SK-N-SH (cell line): ENCODE results near the gene LMO4. TPM values are rescaled to one million over a fixed set of nuclear protein-coding genes. Genes with fewer than 3 reads are reported as not detected.
A peak's percentile ranks its signal among the peaks of the same experiment; 100 is the strongest.

Experiments used
- CTCF ChIA-PET: fragments of 300-600, 350-600 bp; formaldehyde crosslinking; extraction: SDS; loops from one replicate; lab custom pipeline; 2021; lab: Yijun Ruan, JAX
- POLR2A ChIA-PET: fragments of 350-600 bp; sonication (Branson Sonifier 250); formaldehyde crosslinking; extraction: SDS; loops from one replicate; lab custom pipeline; 2020; ENCODE audit warnings: antibody characterized with exemption, inconsistent platforms; lab: Yijun Ruan, JAX
- DNase-seq: peaks from one replicate; pipeline ENCODE4 v3.0.0; 2012
- H2AFZ ChIP-seq: fragments of 200-600 bp; sonication (generic); 2 replicates; pipeline ENCODE4 v1.8.1; 2016; ENCODE audit warnings: antibody characterized with exemption, mild to moderate bottlenecking, low read depth
- H3F3A ChIP-seq: fragments of 200-600 bp; sonication (generic); replicated peaks from 2 replicates; pipeline ENCODE3; 2016; ENCODE audit warnings: antibody characterized with exemption, mild to moderate bottlenecking; ENCODE audit not compliant: insufficient read depth
- H3K27ac ChIP-seq, 2 experiments: fragments of 200-500 bp in 1 of 2; fragments of 200-600 bp in 1 of 2; sonication (Bioruptor generic) in 1 of 2; sonication (generic), shearing (Covaris generic) in 1 of 2; 2 replicates each; pipeline versions ENCODE4 v1.5.1 to v1.6.1; 2014 to 2016; ENCODE audit warnings: low read depth in 2 of 2, inconsistent platforms in 1 of 2, low read length in 1 of 2, mild to moderate bottlenecking in 1 of 2, mixed read lengths in 1 of 2
- H3K27me3 ChIP-seq: fragments of 200-600 bp; sonication (generic), shearing (Covaris generic); 2 replicates; pipeline ENCODE4 v1.6.1; 2016; ENCODE audit warnings: mixed run types; ENCODE audit not compliant: insufficient read depth
- H3K36me3 ChIP-seq, 2 experiments: fragments of 200-500 bp in 1 of 2; fragments of 200-600 bp in 1 of 2; sonication (Bioruptor generic) in 1 of 2; sonication (generic) in 1 of 2; replicated peaks in 1 of 2; 2 replicates each; pipeline versions ENCODE3 to v1.5.1; 2014 to 2016; ENCODE audit warnings: low read length in 1 of 2, mild to moderate bottlenecking in 1 of 2; ENCODE audit not compliant: insufficient read depth in 2 of 2, control insufficient read depth in 1 of 2
- H3K4me1 ChIP-seq, 2 experiments: fragments of 200-500 bp in 1 of 2; fragments of 200-600 bp in 1 of 2; sonication (Bioruptor generic) in 1 of 2; sonication (generic), shearing (Covaris generic) in 1 of 2; 2 replicates each; pipeline versions ENCODE4 v1.5.1 to v1.6.1; 2014 to 2016; ENCODE audit warnings: low read depth in 1 of 2, low read length in 1 of 2, mixed run types in 1 of 2; ENCODE audit not compliant: insufficient read depth in 2 of 2, control insufficient read depth in 1 of 2
- H3K4me2 ChIP-seq: fragments of 200-600 bp; sonication (generic), shearing (Covaris generic); 2 replicates; pipeline ENCODE4 v1.6.1; 2017; ENCODE audit warnings: mixed run types
- H3K4me3 ChIP-seq, 2 experiments: fragments of 200-500 bp in 1 of 2; fragments of 200-600 bp in 1 of 2; sonication (Bioruptor generic) in 1 of 2; sonication (generic), shearing (Covaris generic) in 1 of 2; 2 replicates each; pipeline versions ENCODE4 v1.5.1 to v1.8.1; 2014 to 2016; ENCODE audit warnings: low read depth in 2 of 2, inconsistent platforms in 1 of 2, low read length in 1 of 2, mild to moderate bottlenecking in 1 of 2, mixed read lengths in 1 of 2, moderate library complexity in 1 of 2
- H3K79me2 ChIP-seq: fragments of 200-600 bp; sonication (generic); 2 replicates; pipeline ENCODE4 v1.8.1; 2017; ENCODE audit warnings: mild to moderate bottlenecking; ENCODE audit not compliant: insufficient read depth
- H3K9ac ChIP-seq: fragments of 200-600 bp; sonication (generic); 2 replicates; pipeline ENCODE4 v1.6.1; 2017; ENCODE audit warnings: mixed run types
- H3K9me2 ChIP-seq: fragments of 200-600 bp; sonication (generic); 2 replicates; pipeline ENCODE4 v1.6.1; 2017; ENCODE audit warnings: mixed run types
- H3K9me3 ChIP-seq: fragments of 200-600 bp; sonication (generic); 2 replicates; pipeline ENCODE4 v1.6.1; 2017; ENCODE audit warnings: mixed run types, mild to moderate bottlenecking, moderate library complexity
- H4K20me1 ChIP-seq: fragments of 200-600 bp; sonication (generic); 2 replicates; pipeline ENCODE4 v1.6.1; 2017; ENCODE audit warnings: mild to moderate bottlenecking, mixed run types; ENCODE audit not compliant: insufficient read depth
- ELF1 ChIP-seq: IDR thresholded peaks from 2 replicates; pipeline ENCODE4 v1.4.0; 2012
- GABPA ChIP-seq: IDR thresholded peaks from 2 replicates; pipeline ENCODE4 v1.4.0; 2012; ENCODE audit warnings: low read depth, mild to moderate bottlenecking
- GATA2 ChIP-seq: sonication (generic); formaldehyde crosslinking; IDR thresholded peaks from 2 replicates; pipeline ENCODE4 v1.5.0; 2020; ENCODE audit warnings: mild to moderate bottlenecking, missing genetic modification reagents
- IRF3 ChIP-seq: fragments of 150-350 bp; IDR thresholded peaks from 2 replicates; pipeline ENCODE4 v1.6.1; 2016; ENCODE audit warnings: mild to moderate bottlenecking, low read depth, low read length
- MXI1 ChIP-seq: IDR thresholded peaks from 2 replicates; pipeline ENCODE4 v1.6.1; 2012; ENCODE audit warnings: mild to moderate bottlenecking, low read depth, low read length, improper control_type of control experiment
- RCOR1 ChIP-seq: fragments of 150-350 bp; IDR thresholded peaks from 2 replicates; pipeline ENCODE4 v1.6.1; 2017; ENCODE audit warnings: antibody characterized with exemption, low read length
- RFX5 ChIP-seq: IDR thresholded peaks from 2 replicates; pipeline ENCODE4 v1.6.1; 2012; ENCODE audit warnings: mild to moderate bottlenecking, improper control_type of control experiment, low read length
- SIN3A ChIP-seq: IDR thresholded peaks from 2 replicates; pipeline ENCODE4 v1.6.1; 2012; ENCODE audit warnings: low read depth, mild to moderate bottlenecking, low read length, moderate library complexity, borderline replicate concordance
- TAF1 ChIP-seq: IDR thresholded peaks from 2 replicates; pipeline ENCODE4 v1.6.1; 2012; ENCODE audit warnings: low read depth, mild to moderate bottlenecking, low read length, moderate library complexity, borderline replicate concordance
- TEAD4 ChIP-seq: IDR thresholded peaks from 2 replicates; pipeline ENCODE4 v1.4.0; 2012; ENCODE audit warnings: mild to moderate bottlenecking, borderline replicate concordance; ENCODE audit not compliant: insufficient read depth
- WGBS: methylation state at CpG from one replicate; pipeline ENCODE4 v1.1.6; 2017; ENCODE audit warnings: low lambda C conversion rate; 5-methylcytosine and 5-hydroxymethylcytosine counted together
- polyA plus RNA-seq, 3 experiments: library from polyadenylated mRNA; depleted of rRNA; stranded (reverse); fragments of >200 nt; gene quantifications; 2 replicates each; pipeline ENCODE4 v1.2.3, GENCODE V29; 2012
- TF ChIP-seq, protein P1 (sequence below): IDR thresholded peaks from 2 replicates; pipeline ENCODE4 v1.4.0; 2012; ENCODE audit warnings: low read depth
- TF ChIP-seq, protein P2 (sequence below): IDR thresholded peaks from 2 replicates; pipeline ENCODE4 v1.4.0; 2012; ENCODE audit warnings: low read depth, borderline replicate concordance

Gene LMO4
- polyA plus RNA-seq, 1 of the 3 experiments (the other 2 are of a cell fraction) = 64.7 TPM

DNA sequence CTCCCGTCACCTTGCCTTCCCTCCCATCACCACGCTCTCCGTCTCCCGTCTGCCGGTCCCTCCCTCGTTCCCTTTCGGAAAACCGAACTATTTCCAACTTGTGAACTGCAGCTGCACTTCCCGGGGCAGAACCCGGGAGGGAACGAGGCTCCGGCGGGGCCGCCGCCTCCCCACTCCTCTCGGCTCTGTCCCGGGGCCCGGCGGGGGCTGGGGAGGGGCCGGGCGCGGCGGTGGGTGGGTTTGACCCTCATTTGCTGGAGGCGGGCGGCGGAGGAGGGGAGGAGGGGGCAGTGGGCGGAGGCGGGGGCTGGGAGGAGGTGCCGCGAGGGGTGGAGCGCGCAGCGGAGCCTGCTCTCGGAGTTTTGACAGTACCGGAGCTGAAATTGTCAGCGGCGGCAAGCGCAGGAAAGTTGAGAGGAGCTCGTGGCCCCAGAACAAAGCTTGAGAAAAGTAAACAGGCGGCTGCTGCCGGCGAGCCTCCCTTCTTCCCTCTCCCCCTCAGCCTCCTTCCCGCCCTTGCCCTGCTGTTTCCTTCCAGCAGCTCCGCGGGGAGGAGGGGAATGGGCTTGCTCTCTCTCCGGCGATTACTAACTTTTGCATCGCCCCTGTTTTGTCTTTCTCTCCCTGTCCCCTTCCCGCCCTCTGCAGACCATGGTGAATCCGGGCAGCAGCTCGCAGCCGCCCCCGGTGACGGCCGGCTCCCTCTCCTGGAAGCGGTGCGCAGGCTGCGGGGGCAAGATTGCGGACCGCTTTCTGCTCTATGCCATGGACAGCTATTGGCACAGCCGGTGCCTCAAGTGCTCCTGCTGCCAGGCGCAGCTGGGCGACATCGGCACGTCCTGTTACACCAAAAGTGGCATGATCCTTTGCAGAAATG is 2.9 kb downstream of the LMO4 start (continued):
- TF ChIP-seq SIN3A = peak; percentile 43

DNA sequence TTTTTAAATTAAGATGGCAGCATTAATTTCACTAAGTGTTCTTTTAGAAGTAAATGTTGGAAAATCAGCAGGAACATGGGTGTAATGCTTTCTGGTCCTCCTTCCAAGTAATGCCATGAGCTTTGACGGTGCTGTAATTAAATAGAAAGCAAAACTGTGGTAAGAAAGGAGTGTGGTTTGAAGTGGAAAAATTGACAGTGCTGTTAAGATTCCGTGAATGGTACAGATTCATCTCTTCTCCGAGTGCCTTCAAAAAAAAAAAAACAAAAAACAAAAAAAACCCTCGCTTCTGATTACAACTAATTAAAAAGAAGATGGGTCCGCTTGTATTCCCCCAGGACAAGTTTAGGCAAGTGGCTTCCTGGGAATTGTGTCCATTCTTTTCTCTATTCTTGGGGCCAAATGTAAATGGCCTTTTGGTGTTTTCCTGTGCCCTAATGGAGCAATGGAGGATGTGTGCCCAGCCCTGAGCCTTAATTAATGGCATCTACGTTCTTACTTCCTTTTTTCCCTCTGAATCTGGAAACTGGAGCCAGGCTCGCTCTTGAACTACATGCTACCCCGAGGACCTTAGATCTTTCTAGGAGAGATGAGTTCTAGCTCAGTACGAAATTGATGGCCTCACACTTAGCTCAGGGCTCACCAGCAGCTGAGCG is 5.1 kb downstream of the LMO4 start:
- POLR2A ChIA-PET = no interaction called here
- H2AFZ ChIP-seq = no peak overlapping the region

More for the DNA sequence above, 5.1 kb downstream of the LMO4 start:
- Histone ChIP-seq H3K36me3 (peaks cover 9 to 15% of the 10 kb centered on the region in 2 experiments), H3K27me3 (no peaks in the 10 kb centered on the region), H3K9ac (peak overlapping the region; percentile 75; the same call in 1 of the 2 replicates), H4K20me1 (peaks cover 12% of the 10 kb centered on the region; the same call in 1 of the 2 replicates), H3K4me3 (peak overlapping the region; percentile 66 to 67; a peak in 3 of 4 replicates), H3K79me2 (peaks cover 99% of the 10 kb centered on the region), H3K4me2 (peak overlapping the region; percentile 87), H3K9me2 (no peaks in the 10 kb centered on the region), H3K9me3 (no peaks in the 10 kb centered on the region), H3K27ac (peak overlapping the region in 1 of 2 experiments; percentile 60; a peak in 3 of 4 replicates), H3F3A (peaks cover 20% of the 10 kb centered on the region), H3K4me1 (peaks cover 3 to 25% of the 10 kb centered on the region in 2 experiments)
- TF ChIP-seq GABPA (no peak), IRF3 (no peak), TAF1 (no peak), MXI1 (no peak), ELF1 (no peak), RFX5 (no peak), GATA2 (CRISPR knock-in tag) (no peak), TEAD4 (no peak), RCOR1 (no peak)
- TF ChIP-seq, protein P1, sequence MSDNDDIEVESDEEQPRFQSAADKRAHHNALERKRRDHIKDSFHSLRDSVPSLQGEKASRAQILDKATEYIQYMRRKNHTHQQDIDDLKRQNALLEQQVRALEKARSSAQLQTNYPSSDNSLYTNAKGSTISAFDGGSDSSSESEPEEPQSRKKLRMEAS = no peak
- TF ChIP-seq, protein P2, sequence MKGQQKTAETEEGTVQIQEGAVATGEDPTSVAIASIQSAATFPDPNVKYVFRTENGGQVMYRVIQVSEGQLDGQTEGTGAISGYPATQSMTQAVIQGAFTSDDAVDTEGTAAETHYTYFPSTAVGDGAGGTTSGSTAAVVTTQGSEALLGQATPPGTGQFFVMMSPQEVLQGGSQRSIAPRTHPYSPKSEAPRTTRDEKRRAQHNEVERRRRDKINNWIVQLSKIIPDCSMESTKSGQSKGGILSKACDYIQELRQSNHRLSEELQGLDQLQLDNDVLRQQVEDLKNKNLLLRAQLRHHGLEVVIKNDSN = no peak
- WGBS = 66% methylated on average over 10 of the region's 10 CpGs
- no peak for DNase-seq
- CTCF ChIA-PET = interaction anchor here (1.4 to 1.5 kb wide), 2 partner anchors 8 to 15 kb away, joined by 6 to 8 read pairs; no protein-coding TSS in a partner anchor
